ENCODE measurements around the gene NUDT1. TPM values are rescaled to one million over a fixed set of nuclear protein-coding genes. Genes with fewer than 3 reads are reported as not detected.

NUDT1 gene
- total and polyA plus RNA-seq, 2 experiments from 2014 or later, result 33.0 to 33.8 TPM

GRCh38 chr7:2225336-2225735 lies 16.7 kb upstream of the NUDT1 start:
- Histone ChIP-seq H3K9me3 (ENCODE audit: low read depth) (no peaks in the 10 kb centered on the region), H3K36me3 (peaks cover 18% of the 10 kb centered on the region), H3K27ac (no peak overlapping the region), H3K4me3 (no peak overlapping the region), H3K27me3 (no peaks in the 10 kb centered on the region), H3K4me1 (ENCODE audit: low read depth) (no peaks in the 10 kb centered on the region)
- DNase-seq (ENCODE audit: low read depth in 1 of 2, low spot score in 1 of 2), result no peak
- TF ChIP-seq CTCF (IDR thresholded peaks at IDR 0.05; ENCODE audit: low read depth, low read length), result no peak

- Histone ChIP-seq H3K27me3 (no peaks in the 10 kb centered on the region), H3K9me3 (ENCODE audit: low read depth) (no peaks in the 10 kb centered on the region), H3K4me3 (no peak overlapping the region), H3K27ac (no peak overlapping the region), H3K36me3 (peaks cover 18% of the 10 kb centered on the region), H3K4me1 (ENCODE audit: low read depth) (no peaks in the 10 kb centered on the region)
- no peak for DNase-seq (ENCODE audit: low read depth in 1 of 2, low spot score in 1 of 2)
- no peak for TF ChIP-seq CTCF (IDR thresholded peaks at IDR 0.05; ENCODE audit: low read depth, low read length)
Measured at GRCh38 chr7:2225830-2226229, 16.2 kb upstream of the NUDT1 start.

GRCh38 chr7:2227699-2228098 lies 14.3 kb upstream of the NUDT1 start:
- no peak overlapping the region for H3K27ac ChIP-seq
- H3K4me1 ChIP-seq (ENCODE audit: low read depth), result peaks cover 8% of the 10 kb centered on the region
- no peaks in the 10 kb centered on the region for H3K27me3 ChIP-seq
- H3K9me3 ChIP-seq (ENCODE audit: low read depth), result no peaks in the 10 kb centered on the region
- H3K36me3 ChIP-seq, result peaks cover 13% of the 10 kb centered on the region
- H3K4me3 ChIP-seq, result no peak overlapping the region
- no peak for TF ChIP-seq CTCF (IDR thresholded peaks at IDR 0.05; ENCODE audit: low read depth, low read length)
- no peak for DNase-seq (ENCODE audit: low read depth in 1 of 2, low spot score in 1 of 2)

- Histone ChIP-seq H3K4me3 (no peak overlapping the region), H3K4me1 (ENCODE audit: low read depth) (peaks cover 8% of the 10 kb centered on the region), H3K27me3 (no peaks in the 10 kb centered on the region), H3K9me3 (ENCODE audit: low read depth) (no peaks in the 10 kb centered on the region), H3K27ac (no peak overlapping the region), H3K36me3 (peaks cover 12% of the 10 kb centered on the region)
- no peak for TF ChIP-seq CTCF (IDR thresholded peaks at IDR 0.05; ENCODE audit: low read depth, low read length)
- DNase-seq (ENCODE audit: low read depth in 1 of 2, low spot score in 1 of 2), result no peak
Measured at GRCh38 chr7:2228921-2229320, 13.1 kb upstream of the NUDT1 start.

GRCh38 chr7:2229467-2229866 lies 12.6 kb upstream of the NUDT1 start:
- Histone ChIP-seq H3K4me3 (no peak overlapping the region), H3K36me3 (peaks cover 11% of the 10 kb centered on the region), H3K9me3 (ENCODE audit: low read depth) (no peaks in the 10 kb centered on the region), H3K4me1 (ENCODE audit: low read depth) (peaks cover 8% of the 10 kb centered on the region), H3K27ac (no peak overlapping the region), H3K27me3 (no peaks in the 10 kb centered on the region)
- TF ChIP-seq CTCF (IDR thresholded peaks at IDR 0.05; ENCODE audit: low read depth, low read length), result no peak
- no peak for DNase-seq (ENCODE audit: low read depth in 1 of 2, low spot score in 1 of 2)

- Histone ChIP-seq H3K27ac (no peak overlapping the region), H3K4me3 (no peak overlapping the region), H3K36me3 (peaks cover 14% of the 10 kb centered on the region), H3K9me3 (ENCODE audit: low read depth) (no peaks in the 10 kb centered on the region), H3K4me1 (ENCODE audit: low read depth) (peaks cover 8% of the 10 kb centered on the region), H3K27me3 (no peaks in the 10 kb centered on the region)
- TF ChIP-seq CTCF (IDR thresholded peaks at IDR 0.05; ENCODE audit: low read depth, low read length), result no peak
- DNase-seq (ENCODE audit: low read depth in 1 of 2, low spot score in 1 of 2), result no peak
Measured at GRCh38 chr7:2230226-2230625, 11.8 kb upstream of the NUDT1 start.
